Measurements from ENCODE around the gene IFT122.

DNA sequence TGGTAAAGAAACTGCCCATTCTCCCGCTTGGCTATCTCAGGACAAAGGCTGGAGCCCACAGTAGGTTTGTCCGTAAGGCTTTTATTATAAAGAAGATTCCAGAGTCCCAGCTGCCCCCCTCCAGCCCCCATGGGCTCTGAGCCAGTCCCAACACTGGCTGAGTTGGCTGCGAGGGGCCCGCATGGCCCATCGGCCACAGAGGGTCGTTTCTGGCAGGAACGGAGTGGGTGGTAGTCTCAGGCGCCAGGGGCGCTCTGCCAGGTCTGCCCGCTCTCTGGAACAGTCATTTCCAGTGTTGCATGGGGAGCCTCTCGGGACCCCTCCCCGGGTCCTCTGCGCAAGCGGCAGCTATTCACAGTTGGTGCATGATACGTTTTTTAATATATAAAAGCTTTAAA, 115.1 kb downstream of the IFT122 start:
- no peak for TF ChIP-seq SUZ12 (IDR thresholded peaks at IDR 0.05)
- TF ChIP-seq SP1 (IDR thresholded peaks at IDR 0.05) = no peak
- TF ChIP-seq TARDBP (IDR thresholded peaks at IDR 0.05) = no peak
- no peak for TF ChIP-seq LEF1 (IDR thresholded peaks at IDR 0.05; ENCODE audit: borderline replicate concordance)
- no peak for TF ChIP-seq BHLHE40 (IDR thresholded peaks at IDR 0.05; ENCODE audit: borderline replicate concordance)

All from HEK293T (cell line).